ENCODE measurements around the gene MAGIX. TPM values are rescaled to one million over a fixed set of nuclear protein-coding genes. Genes with fewer than 3 reads are reported as not detected.

MAGIX gene
- total and polyA plus RNA-seq, 2 of the 4 experiments (the other 2 are of a cell fraction): 0.72 to 1.1 TPM

DNA sequence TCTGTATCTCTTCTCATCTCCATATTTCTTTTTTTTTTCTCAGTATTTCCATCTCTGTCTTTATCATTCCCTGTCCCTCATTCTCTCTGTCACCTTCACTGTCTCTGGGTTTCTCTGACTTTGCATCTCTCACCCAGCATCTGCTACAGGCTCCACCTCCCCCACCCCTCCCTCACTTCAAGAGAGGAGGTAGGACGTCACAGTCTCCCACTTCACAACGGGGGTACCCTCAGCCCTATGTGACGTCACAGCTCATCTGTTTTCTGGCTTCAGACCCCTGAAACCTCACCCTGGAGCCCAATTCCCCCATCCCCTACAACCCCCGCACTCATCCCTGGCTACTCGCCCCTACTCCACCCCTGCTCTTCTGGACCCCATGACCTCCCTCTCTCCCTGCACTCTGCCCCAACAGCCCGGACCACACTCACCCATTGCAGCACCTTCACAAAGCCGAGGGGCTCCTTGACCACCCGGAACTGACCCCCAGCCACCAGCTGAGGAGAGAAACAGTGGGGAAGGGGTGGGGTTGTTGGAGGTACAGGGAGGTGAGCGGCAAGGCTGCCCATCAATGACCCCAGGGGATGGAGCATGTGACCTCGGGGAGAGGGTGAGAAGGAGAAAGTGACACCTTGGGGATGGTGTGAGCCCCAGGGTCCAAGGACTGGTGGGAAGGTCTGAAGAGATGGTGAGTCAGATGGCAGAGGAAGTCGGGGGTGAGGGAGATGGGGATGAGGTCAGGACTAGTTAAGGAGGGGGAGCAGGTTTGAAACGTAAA is 36.2 kb downstream of the MAGIX start:
- no peak for ATAC-seq (ENCODE audit: low read depth)
- Histone ChIP-seq H3K18ac (ENCODE audit: low read depth, low read length) (no peak overlapping the region), H2AK5ac (ENCODE audit: low read depth, low read length) (no peak overlapping the region), H3K9me1 (ENCODE audit: insufficient read depth, low read length) (no peaks in the 10 kb centered on the region), H3K14ac (replicated peaks; ENCODE audit: low read depth, low read length) (no peak overlapping the region), H4K91ac (ENCODE audit: insufficient read depth, low read depth, low read length) (no peak overlapping the region), H3K4me3 (ENCODE audit: insufficient read depth, low read depth, low read length) (no peak overlapping the region), H3K23ac (ENCODE audit: low read depth, low read length) (no peak overlapping the region), H2AK9ac (replicated peaks; ENCODE audit: low read depth, low read length, poor library complexity) (no peak overlapping the region), H4K5ac (ENCODE audit: low read depth, low read length) (no peak overlapping the region), H2AFZ (replicated peaks; ENCODE audit: low read length, poor library complexity) (no peak overlapping the region), H4K20me1 (ENCODE audit: insufficient read depth, low read length) (no peaks in the 10 kb centered on the region), H3K4me1 (ENCODE audit: control insufficient read depth, insufficient read depth, low read length) (no peaks in the 10 kb centered on the region), H2BK5ac (ENCODE audit: low read depth, low read length, poor library complexity, severe bottlenecking) (no peak overlapping the region), H3K27me3 (ENCODE audit: control insufficient read depth, insufficient read depth, low read length) (peaks cover 5% of the 10 kb centered on the region; the same call in 1 of the 2 replicates), H2BK120ac (ENCODE audit: low read depth, low read length) (no peak overlapping the region), H2BK15ac (ENCODE audit: low read depth, low read length) (no peak overlapping the region), H3K4me2 (ENCODE audit: low read depth, low read length) (no peak overlapping the region), H3K79me1 (ENCODE audit: low read depth in 1 of 2, low read length in 2 of 2) (no peaks in the 10 kb centered on the region), H3K36me3 (ENCODE audit: control insufficient read depth, insufficient read depth, low read length) (no peaks in the 10 kb centered on the region), H3K9ac (ENCODE audit: low read depth, low read length) (no peak overlapping the region), H4K8ac (ENCODE audit: low read depth in 2 of 2, low read length in 2 of 2) (no peak overlapping the region), H3K27ac (ENCODE audit: insufficient read depth, low read length) (no peak overlapping the region), H3K56ac (ENCODE audit: extremely low read depth, insufficient read depth, low read length) (no peak overlapping the region), H3K9me3 (ENCODE audit: control insufficient read depth, insufficient read depth, low read length) (no peaks in the 10 kb centered on the region), H3K4ac (ENCODE audit: low read depth, low read length) (no peak overlapping the region), H2BK20ac (ENCODE audit: low read depth, low read length) (no peak overlapping the region)
- intact Hi-C loops (cut with micrococcal nuclease): no loop called here
- WGBS, 2 experiments (ENCODE audit: extremely low coverage in 2 of 2, insufficient read length in 1 of 2): 47% methylated on average over 8 of the region's 12 CpGs; no CpG with 5 or more reads in 1 of the 2 experiments
- no TSS peak for BruUV-seq (replicated peaks)
- TF ChIP-seq NFE2L2 (IDR thresholded peaks at IDR 0.05; ENCODE audit: low read depth, low read length) (no peak), MAFK (IDR thresholded peaks at IDR 0.05; ENCODE audit: low read depth, low read length) (no peak), RFX5 (IDR thresholded peaks at IDR 0.05; ENCODE audit: low read depth, low read length) (no peak), USF2 (IDR thresholded peaks at IDR 0.05; ENCODE audit: low read depth, low read length) (no peak), CHD1 (IDR thresholded peaks at IDR 0.05; ENCODE audit: low read depth, low read length) (no peak), RAD21 (IDR thresholded peaks at IDR 0.05; ENCODE audit: low read length) (no peak), RCOR1 (IDR thresholded peaks at IDR 0.05; ENCODE audit: insufficient replicate concordance, low read length) (no peak), POLR2A (IDR thresholded peaks at IDR 0.05; ENCODE audit: low read depth, low read length) (no peak), CEBPB (IDR thresholded peaks at IDR 0.05; ENCODE audit: low read depth, low read length) (no peak), BHLHE40 (IDR thresholded peaks at IDR 0.05; ENCODE audit: low read depth, low read length) (no peak)
- TF ChIP-seq, protein P1, sequence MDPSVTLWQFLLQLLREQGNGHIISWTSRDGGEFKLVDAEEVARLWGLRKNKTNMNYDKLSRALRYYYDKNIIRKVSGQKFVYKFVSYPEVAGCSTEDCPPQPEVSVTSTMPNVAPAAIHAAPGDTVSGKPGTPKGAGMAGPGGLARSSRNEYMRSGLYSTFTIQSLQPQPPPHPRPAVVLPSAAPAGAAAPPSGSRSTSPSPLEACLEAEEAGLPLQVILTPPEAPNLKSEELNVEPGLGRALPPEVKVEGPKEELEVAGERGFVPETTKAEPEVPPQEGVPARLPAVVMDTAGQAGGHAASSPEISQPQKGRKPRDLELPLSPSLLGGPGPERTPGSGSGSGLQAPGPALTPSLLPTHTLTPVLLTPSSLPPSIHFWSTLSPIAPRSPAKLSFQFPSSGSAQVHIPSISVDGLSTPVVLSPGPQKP (IDR thresholded peaks at IDR 0.05; ENCODE audit: borderline replicate concordance, low read depth, low read length): no peak
- in situ Hi-C loops (cut with MboI; ENCODE audit: low sequenced_read_pairs): no loop called here
- CTCF ChIA-PET: no interaction called here
- POLR2A ChIA-PET (ENCODE audit: unreplicated experiment): no interaction called here
- DNase-seq: no peak
- dilution Hi-C loops (cut with HindIII; ENCODE audit: low sequenced_read_pairs, unreplicated experiment): no loop called here
